ENCODE measurements around the gene CFAP206. TPM values are rescaled to one million over a fixed set of nuclear protein-coding genes. Genes with fewer than 3 reads are reported as not detected.

The CFAP206 gene
- total RNA-seq, 1 donor from 2014 or later, result 0.49 TPM

Small RNA genes lying within 50 kb of the gene (small RNA-seq; reads per million reads assigned to genes)
- gene AL049697.2 (ENCODE audit: low replicate concordance) (not detected), gene RNU6-444P (ENCODE audit: low replicate concordance) (not detected)

Other genes with a start within 250 kb of the CFAP206 start
- gene SMIM8, start 85.4 kb upstream of the CFAP206 start, total RNA-seq, result 13.9 TPM
- not detected for gene GJB7, start 78.7 kb upstream of the CFAP206 start, total RNA-seq
- 5.6 TPM for gene C6orf163, start 63.2 kb upstream of the CFAP206 start, total RNA-seq
- 16.6 TPM for gene SLC35A1, start 65.0 kb downstream of the CFAP206 start, total RNA-seq
- gene RARS2, start 182.0 kb downstream of the CFAP206 start, total RNA-seq, result 48.5 TPM
- 26.9 TPM for gene ORC3, start 182.2 kb downstream of the CFAP206 start, total RNA-seq

Data from skin of body (tissue), 2 donors.